A673 (cell line): ENCODE measurements around the gene DLL1. TPM values are rescaled to one million over a fixed set of nuclear protein-coding genes. Genes with fewer than 3 reads are reported as not detected.

Experiments used
- BruUV-seq: library from RNA; stranded (reverse); fragments of 400-500 nt; replicated peaks from 2 replicates; lab custom pipeline; 2021; lab: Mats Ljungman, UMichigan
- CTCF ChIA-PET: fragments of 300-600 bp; sonication (Branson Sonifier 250); formaldehyde crosslinking; loops from one replicate; lab custom pipeline; 2022; ENCODE audit warnings: antibody characterized with exemption; lab: Charles Lee
- POLR2A ChIA-PET: fragments of 300-600 bp; sonication (Branson Sonifier 250); formaldehyde crosslinking; loops from one replicate; lab custom pipeline; 2022; ENCODE audit warnings: antibody characterized with exemption; ENCODE audit not compliant: low non-redundant PET; lab: Charles Lee
- DNase-seq: peaks from one replicate; pipeline ENCODE4 v3.0.0-alpha.2; 2015; ENCODE audit warnings: low spot score
- H3K27ac ChIP-seq: fragments of 200-600 bp; sonication (generic); 2 replicates; pipeline ENCODE4 v1.5.1; 2016; ENCODE audit warnings: mixed run types, low read depth, mild to moderate bottlenecking, mixed read lengths, antibody characterized with exemption, low read length; ENCODE audit not compliant: poor library complexity, severe bottlenecking
- H3K27me3 ChIP-seq: fragments of 200-600 bp; sonication (generic); replicated peaks from 2 replicates; pipeline ENCODE4 v1.6.1; 2017; ENCODE audit warnings: mixed run types, low read depth, mild to moderate bottlenecking, mixed read lengths, antibody characterized with exemption, low read length; ENCODE audit not compliant: insufficient read depth, poor library complexity
- H3K36me3 ChIP-seq: fragments of 200-600 bp; sonication (generic); 2 replicates; pipeline ENCODE4 v1.6.1; 2016; ENCODE audit warnings: mixed run types, mild to moderate bottlenecking, mixed read lengths, antibody characterized with exemption, low read length; ENCODE audit not compliant: insufficient read depth, poor library complexity, severe bottlenecking
- H3K4me1 ChIP-seq: fragments of 200-600 bp; sonication (generic); 2 replicates; pipeline ENCODE4 v1.6.1; 2017; ENCODE audit warnings: mixed run types, mild to moderate bottlenecking, mixed read lengths, antibody characterized with exemption, low read length; ENCODE audit not compliant: insufficient read depth, poor library complexity, severe bottlenecking
- H3K4me3 ChIP-seq: fragments of 200-600 bp; sonication (generic); 2 replicates; pipeline ENCODE4 v1.5.1; 2016; ENCODE audit warnings: low read depth, mixed run types, mild to moderate bottlenecking, mixed read lengths, low read length; ENCODE audit not compliant: poor library complexity, severe bottlenecking
- H3K9me3 ChIP-seq: fragments of 200-600 bp; sonication (generic); 2 replicates; pipeline ENCODE4 v1.6.1; 2016; ENCODE audit warnings: mixed run types, low read depth, mild to moderate bottlenecking, mixed read lengths, antibody characterized with exemption, low read length; ENCODE audit not compliant: poor library complexity, severe bottlenecking
- EZH2 ChIP-seq: fragments of 200-600 bp; sonication (generic); IDR thresholded peaks from 2 replicates; pipeline ENCODE4 v1.6.1; 2017; ENCODE audit warnings: borderline replicate concordance, low read depth, mild to moderate bottlenecking, mixed read lengths, antibody characterized with exemption, low read length; ENCODE audit not compliant: poor library complexity, severe bottlenecking
- intact Hi-C: fragments of 100-400 bp; cut with micrococcal nuclease; formaldehyde crosslinking; loops from one replicate; pipeline ENCODE4 v1.10.0; 2022; ENCODE audit not compliant: unreplicated experiment
- total RNA-seq: library from RNA; stranded (reverse); gene quantifications from 2 replicates; pipeline ENCODE4 v1.2.3, GENCODE V29; 2021
- TF ChIP-seq, protein P1 (sequence below): fragments of 300-800, 200-600 bp; sonication (generic); conservative IDR thresholded peaks from 2 replicates; pipeline ENCODE4 v1.5.1; 2017; ENCODE audit warnings: low read depth, mild to moderate bottlenecking, antibody characterized with exemption, low read length, moderate library complexity, mixed read lengths

DLL1 gene
- total RNA-seq, 1 experiment from 2014 or later, result 1.2 TPM

DNA sequence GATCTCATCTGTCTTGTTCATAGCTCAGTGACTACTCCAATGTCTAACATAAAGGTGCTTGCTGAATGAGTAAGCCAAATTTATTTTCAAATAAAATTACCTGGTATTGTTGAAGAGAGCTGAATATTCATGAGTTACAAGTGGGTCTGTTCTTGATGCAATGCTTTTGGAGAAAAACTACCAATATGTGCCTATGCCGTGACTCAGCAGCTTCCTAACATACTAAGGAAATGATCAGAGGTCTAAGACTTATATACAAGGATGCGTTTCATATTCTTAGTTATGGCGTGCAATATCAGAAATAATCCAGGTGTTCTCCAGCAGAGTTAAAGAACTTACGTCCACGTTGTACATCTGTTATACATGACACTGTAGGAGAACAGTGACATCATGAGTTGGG is 20.8 kb upstream of the DLL1 start:
- Histone ChIP-seq H3K4me1 (peaks cover 13% of the 10 kb centered on the region), H3K36me3 (no peaks in the 10 kb centered on the region), H3K27me3 (no peaks in the 10 kb centered on the region), H3K27ac (no peak overlapping the region), H3K4me3 (no peak overlapping the region), H3K9me3 (no peaks in the 10 kb centered on the region)
- intact Hi-C loops, result no loop called here
- TF ChIP-seq, protein P1, sequence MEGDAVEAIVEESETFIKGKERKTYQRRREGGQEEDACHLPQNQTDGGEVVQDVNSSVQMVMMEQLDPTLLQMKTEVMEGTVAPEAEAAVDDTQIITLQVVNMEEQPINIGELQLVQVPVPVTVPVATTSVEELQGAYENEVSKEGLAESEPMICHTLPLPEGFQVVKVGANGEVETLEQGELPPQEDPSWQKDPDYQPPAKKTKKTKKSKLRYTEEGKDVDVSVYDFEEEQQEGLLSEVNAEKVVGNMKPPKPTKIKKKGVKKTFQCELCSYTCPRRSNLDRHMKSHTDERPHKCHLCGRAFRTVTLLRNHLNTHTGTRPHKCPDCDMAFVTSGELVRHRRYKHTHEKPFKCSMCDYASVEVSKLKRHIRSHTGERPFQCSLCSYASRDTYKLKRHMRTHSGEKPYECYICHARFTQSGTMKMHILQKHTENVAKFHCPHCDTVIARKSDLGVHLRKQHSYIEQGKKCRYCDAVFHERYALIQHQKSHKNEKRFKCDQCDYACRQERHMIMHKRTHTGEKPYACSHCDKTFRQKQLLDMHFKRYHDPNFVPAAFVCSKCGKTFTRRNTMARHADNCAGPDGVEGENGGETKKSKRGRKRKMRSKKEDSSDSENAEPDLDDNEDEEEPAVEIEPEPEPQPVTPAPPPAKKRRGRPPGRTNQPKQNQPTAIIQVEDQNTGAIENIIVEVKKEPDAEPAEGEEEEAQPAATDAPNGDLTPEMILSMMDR, result no peak
- TF ChIP-seq EZH2, result no peak
- ChIA-PET CTCF (no interaction called here), POLR2A (no interaction called here)
- no peak for DNase-seq
- no TSS peak for BruUV-seq

DNA sequence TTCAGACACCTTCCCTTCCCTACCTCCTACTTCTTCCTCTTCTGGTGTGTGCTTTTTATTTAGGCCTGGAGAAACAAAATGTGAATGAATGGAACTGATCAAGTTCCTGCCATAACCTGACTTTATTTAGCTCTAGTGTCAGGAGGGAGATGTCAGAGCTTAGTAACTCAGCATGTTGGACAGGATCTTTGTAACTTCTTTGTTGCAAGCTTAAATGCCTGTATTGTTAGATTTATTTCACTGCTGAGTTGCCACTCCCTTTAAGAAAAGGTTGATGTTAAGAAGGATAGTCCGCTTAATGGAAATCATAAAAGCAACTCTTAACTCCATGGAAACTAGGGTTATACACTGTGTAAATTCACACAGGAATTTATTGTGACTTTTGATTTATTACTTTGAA is 17.9 kb upstream of the DLL1 start:
- CTCF ChIA-PET, result no interaction called here

DNA sequence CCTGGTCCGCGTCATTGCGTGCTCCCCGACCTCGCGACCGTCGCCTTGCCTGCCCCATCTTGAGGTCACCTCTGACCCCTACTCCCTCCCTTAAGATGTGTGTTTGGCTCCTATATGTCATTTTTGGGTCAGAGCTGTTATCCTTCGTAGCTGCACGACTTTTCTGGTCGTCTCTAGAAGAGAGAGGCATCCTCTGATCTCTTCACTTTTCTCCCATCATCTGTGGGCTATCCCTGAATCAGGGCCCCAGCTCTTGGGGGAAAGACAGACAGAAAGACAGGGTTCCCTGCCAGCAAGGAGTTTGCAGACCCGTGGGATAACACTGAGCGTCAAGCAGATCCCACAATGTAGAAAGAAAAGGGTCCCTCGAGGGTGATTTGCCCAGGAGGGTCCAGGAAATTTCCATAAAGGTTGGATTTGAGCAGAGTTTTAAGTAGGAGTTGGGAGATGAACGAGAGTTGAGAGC is 16.2 kb upstream of the DLL1 start:
- POLR2A ChIA-PET, result no interaction called here
- TF ChIP-seq EZH2, result no peak
- TF ChIP-seq, protein P1, result no peak

More for the DNA sequence above, 17.9 kb upstream of the DLL1 start:
- intact Hi-C loops, result loop anchor here (5.0 kb wide), 1 partner anchor 476 kb away; no protein-coding TSS in a partner anchor
- Histone ChIP-seq H3K4me1 (peaks cover 21% of the 10 kb centered on the region), H3K4me3 (no peak overlapping the region), H3K27ac (no peak overlapping the region), H3K9me3 (no peaks in the 10 kb centered on the region), H3K36me3 (no peaks in the 10 kb centered on the region), H3K27me3 (no peaks in the 10 kb centered on the region)
- no peak for TF ChIP-seq EZH2
- TF ChIP-seq, protein P1, result no peak
- no TSS peak for BruUV-seq
- DNase-seq, result no peak
- POLR2A ChIA-PET, result interaction anchor here (0.7 kb wide), 1 partner anchor 18 kb away, joined by 3 read pairs; no protein-coding TSS in a partner anchor

More for the DNA sequence above, 16.2 kb upstream of the DLL1 start:
- Histone ChIP-seq H3K9me3 (no peaks in the 10 kb centered on the region), H3K27ac (peak overlapping the region; percentile 88), H3K27me3 (no peaks in the 10 kb centered on the region), H3K4me1 (peaks cover 21% of the 10 kb centered on the region), H3K4me3 (peak overlapping the region; percentile 69), H3K36me3 (no peaks in the 10 kb centered on the region)
- intact Hi-C loops, result loop anchor here (5.0 kb wide), 1 partner anchor 475 kb away; no protein-coding TSS in a partner anchor
- no TSS peak for BruUV-seq
- CTCF ChIA-PET, result no interaction called here
- DNase-seq, result no peak
